AG09309 (cell line): ENCODE measurements around the gene ATP5MG.

ENCODE experiments used
- DNase-seq: peaks from one replicate; pipeline ENCODE4 v3.0.0-alpha.2; 2010; ENCODE audit warnings: low read depth
- H3K4me3 ChIP-seq: 2 replicates; pipeline ENCODE4 v1.5.1; 2011; ENCODE audit warnings: mild to moderate bottlenecking, low read depth, low read length, moderate library complexity; ENCODE audit not compliant: control insufficient read depth
- TF ChIP-seq, protein P1 (sequence below): IDR thresholded peaks from 2 replicates; pipeline ENCODE4 v1.5.1; 2011; ENCODE audit warnings: mild to moderate bottlenecking, low read depth, low read length, inconsistent platforms; ENCODE audit not compliant: insufficient read depth, control insufficient read depth; ENCODE audit errors: missing control alignments

Gene ATP5MG

GRCh38 chr11:118441770-118442275 is 40.4 kb downstream of the ATP5MG start:
- no peak for DNase-seq
- TF ChIP-seq, protein P1, sequence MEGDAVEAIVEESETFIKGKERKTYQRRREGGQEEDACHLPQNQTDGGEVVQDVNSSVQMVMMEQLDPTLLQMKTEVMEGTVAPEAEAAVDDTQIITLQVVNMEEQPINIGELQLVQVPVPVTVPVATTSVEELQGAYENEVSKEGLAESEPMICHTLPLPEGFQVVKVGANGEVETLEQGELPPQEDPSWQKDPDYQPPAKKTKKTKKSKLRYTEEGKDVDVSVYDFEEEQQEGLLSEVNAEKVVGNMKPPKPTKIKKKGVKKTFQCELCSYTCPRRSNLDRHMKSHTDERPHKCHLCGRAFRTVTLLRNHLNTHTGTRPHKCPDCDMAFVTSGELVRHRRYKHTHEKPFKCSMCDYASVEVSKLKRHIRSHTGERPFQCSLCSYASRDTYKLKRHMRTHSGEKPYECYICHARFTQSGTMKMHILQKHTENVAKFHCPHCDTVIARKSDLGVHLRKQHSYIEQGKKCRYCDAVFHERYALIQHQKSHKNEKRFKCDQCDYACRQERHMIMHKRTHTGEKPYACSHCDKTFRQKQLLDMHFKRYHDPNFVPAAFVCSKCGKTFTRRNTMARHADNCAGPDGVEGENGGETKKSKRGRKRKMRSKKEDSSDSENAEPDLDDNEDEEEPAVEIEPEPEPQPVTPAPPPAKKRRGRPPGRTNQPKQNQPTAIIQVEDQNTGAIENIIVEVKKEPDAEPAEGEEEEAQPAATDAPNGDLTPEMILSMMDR: no peak
- no peak overlapping the region for H3K4me3 ChIP-seq

GRCh38 chr11:118442301-118442700 is 40.9 kb downstream of the ATP5MG start:
- no peak overlapping the region for H3K4me3 ChIP-seq
- TF ChIP-seq, protein P1: no peak
- DNase-seq: no peak

- TF ChIP-seq, protein P1: no peak
- no peak for DNase-seq
- H3K4me3 ChIP-seq: no peak overlapping the region
These were observed 41.6 kb downstream of the ATP5MG start for GRCh38 chr11:118442908-118443589.

- TF ChIP-seq, protein P1: no peak
- no peak overlapping the region for H3K4me3 ChIP-seq
- DNase-seq: no peak
These were observed 42.3 kb downstream of the ATP5MG start for GRCh38 chr11:118443590-118444218.

DNA sequence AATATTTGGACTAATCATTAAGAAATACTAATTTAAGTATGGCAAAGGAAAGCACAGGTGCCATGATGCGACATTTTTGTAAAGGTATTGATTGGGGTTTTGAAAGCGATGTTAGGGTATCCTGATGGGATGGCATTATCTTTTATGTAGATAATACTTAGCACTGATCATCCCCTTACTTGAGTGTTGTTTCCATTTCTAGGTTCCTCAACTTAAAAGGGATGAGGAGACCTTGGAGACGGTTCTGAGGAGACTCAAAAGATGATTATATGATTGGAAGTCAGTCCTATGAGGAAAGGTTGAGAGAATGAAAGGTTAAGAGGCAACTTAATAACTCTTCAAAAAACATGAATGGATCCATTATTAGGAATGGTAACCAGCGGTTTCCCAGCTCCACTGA is 46.0 kb downstream of the ATP5MG start:
- TF ChIP-seq, protein P1: no peak
- no peak for DNase-seq
- H3K4me3 ChIP-seq: no peak overlapping the region

DNA sequence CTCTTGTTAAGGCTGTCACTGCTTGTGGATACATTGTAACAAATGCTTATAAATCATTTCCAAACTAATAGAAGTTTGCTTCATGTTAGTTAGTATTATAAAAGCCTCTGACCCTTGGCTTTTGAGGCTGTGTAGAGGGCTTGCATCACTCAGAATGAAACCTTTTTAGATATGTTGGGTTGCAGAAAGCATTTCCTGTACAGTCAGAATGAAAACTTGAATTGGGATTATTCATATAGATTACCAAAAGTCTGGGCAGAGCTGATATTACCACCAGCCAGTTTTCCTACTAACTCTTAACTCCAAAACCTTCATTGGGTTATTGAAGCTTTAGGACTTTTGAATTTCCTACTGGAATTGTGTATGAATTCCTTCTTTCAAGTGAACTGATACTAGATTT is 46.9 kb downstream of the ATP5MG start:
- no peak for DNase-seq
- H3K4me3 ChIP-seq: no peak overlapping the region
- TF ChIP-seq, protein P1: no peak
